Measurements from ENCODE around the gene GMPR.

The GMPR gene

GRCh38 chr6:16205377-16206144, 32.8 kb upstream of the GMPR start:
- ATAC-seq: peak; percentile 42
- TF ChIP-seq SNAI2 (CRISPR knock-in tag; IDR thresholded peaks at IDR 0.05) (no peak), CREB5 (CRISPR knock-in tag; IDR thresholded peaks at IDR 0.05; ENCODE audit: low read depth) (no peak), ZFP3 (CRISPR knock-in tag; IDR thresholded peaks at IDR 0.05) (no peak), ZNF565 (CRISPR knock-in tag; conservative IDR thresholded peaks at IDR 0.05; ENCODE audit: low read depth) (no peak), CSDC2 (CRISPR knock-in tag; IDR thresholded peaks at IDR 0.05) (no peak), RARB (CRISPR knock-in tag; IDR thresholded peaks at IDR 0.05) (no peak)

GRCh38 chr6:16206595-16207037, 31.8 kb upstream of the GMPR start:
- peak; percentile 87 for ATAC-seq
- TF ChIP-seq PPARA (CRISPR knock-in tag; IDR thresholded peaks at IDR 0.05; ENCODE audit: borderline replicate concordance) (no peak), CREB5 (CRISPR knock-in tag; IDR thresholded peaks at IDR 0.05; ENCODE audit: low read depth) (no peak), TSHZ2 (CRISPR knock-in tag; IDR thresholded peaks at IDR 0.05) (no peak), GLIS3 (CRISPR knock-in tag; IDR thresholded peaks at IDR 0.05) (no peak), ZNF8 (CRISPR knock-in tag; IDR thresholded peaks at IDR 0.05) (no peak), OSR1 (CRISPR knock-in tag; IDR thresholded peaks at IDR 0.05) (no peak), BACH2 (CRISPR knock-in tag; IDR thresholded peaks at IDR 0.05; ENCODE audit: borderline replicate concordance) (no peak), ZNF565 (CRISPR knock-in tag; conservative IDR thresholded peaks at IDR 0.05; ENCODE audit: low read depth) (no peak), TCF4 (CRISPR knock-in tag; IDR thresholded peaks at IDR 0.05; ENCODE audit: borderline replicate concordance) (no peak)
- TF ChIP-seq, protein P1, sequence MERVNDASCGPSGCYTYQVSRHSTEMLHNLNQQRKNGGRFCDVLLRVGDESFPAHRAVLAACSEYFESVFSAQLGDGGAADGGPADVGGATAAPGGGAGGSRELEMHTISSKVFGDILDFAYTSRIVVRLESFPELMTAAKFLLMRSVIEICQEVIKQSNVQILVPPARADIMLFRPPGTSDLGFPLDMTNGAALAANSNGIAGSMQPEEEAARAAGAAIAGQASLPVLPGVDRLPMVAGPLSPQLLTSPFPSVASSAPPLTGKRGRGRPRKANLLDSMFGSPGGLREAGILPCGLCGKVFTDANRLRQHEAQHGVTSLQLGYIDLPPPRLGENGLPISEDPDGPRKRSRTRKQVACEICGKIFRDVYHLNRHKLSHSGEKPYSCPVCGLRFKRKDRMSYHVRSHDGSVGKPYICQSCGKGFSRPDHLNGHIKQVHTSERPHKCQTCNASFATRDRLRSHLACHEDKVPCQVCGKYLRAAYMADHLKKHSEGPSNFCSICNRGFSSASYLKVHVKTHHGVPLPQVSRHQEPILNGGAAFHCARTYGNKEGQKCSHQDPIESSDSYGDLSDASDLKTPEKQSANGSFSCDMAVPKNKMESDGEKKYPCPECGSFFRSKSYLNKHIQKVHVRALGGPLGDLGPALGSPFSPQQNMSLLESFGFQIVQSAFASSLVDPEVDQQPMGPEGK (CRISPR knock-in tag; IDR thresholded peaks at IDR 0.05; ENCODE audit: borderline replicate concordance): no peak
- TF ChIP-seq, protein P2, sequence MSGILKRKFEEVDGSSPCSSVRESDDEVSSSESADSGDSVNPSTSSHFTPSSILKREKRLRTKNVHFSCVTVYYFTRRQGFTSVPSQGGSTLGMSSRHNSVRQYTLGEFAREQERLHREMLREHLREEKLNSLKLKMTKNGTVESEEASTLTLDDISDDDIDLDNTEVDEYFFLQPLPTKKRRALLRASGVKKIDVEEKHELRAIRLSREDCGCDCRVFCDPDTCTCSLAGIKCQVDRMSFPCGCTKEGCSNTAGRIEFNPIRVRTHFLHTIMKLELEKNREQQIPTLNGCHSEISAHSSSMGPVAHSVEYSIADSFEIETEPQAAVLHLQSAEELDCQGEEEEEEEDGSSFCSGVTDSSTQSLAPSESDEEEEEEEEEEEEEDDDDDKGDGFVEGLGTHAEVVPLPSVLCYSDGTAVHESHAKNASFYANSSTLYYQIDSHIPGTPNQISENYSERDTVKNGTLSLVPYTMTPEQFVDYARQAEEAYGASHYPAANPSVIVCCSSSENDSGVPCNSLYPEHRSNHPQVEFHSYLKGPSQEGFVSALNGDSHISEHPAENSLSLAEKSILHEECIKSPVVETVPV (CRISPR knock-in tag; IDR thresholded peaks at IDR 0.05): no peak

DNA sequence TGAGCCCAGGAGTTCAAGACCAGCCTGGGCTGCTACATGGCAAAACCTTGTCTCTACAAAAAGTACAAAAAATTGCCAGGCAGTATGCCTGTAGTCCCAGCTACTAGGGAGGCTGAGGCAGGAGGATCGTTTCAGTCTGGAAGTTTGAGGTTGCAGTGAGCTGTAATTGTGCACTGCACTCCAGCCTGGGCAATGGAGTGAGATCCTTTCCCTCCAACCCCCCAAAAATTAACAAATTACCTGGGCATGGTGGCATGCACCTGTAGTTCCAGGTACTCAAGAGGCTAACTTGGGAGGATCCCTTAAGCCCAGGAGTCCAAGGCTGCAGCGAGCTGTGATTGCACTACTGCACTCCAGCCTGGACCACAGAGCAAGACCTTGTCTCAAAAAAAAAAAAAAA, 29.4 kb upstream of the GMPR start:
- no peak for ATAC-seq
- TF ChIP-seq TSHZ2 (CRISPR knock-in tag; IDR thresholded peaks at IDR 0.05): no peak
- TF ChIP-seq CSDC2 (CRISPR knock-in tag; IDR thresholded peaks at IDR 0.05): no peak
- no peak for TF ChIP-seq TOX (CRISPR knock-in tag; IDR thresholded peaks at IDR 0.05; ENCODE audit: borderline replicate concordance)
- TF ChIP-seq ZNF70 (CRISPR knock-in tag; IDR thresholded peaks at IDR 0.05): no peak
- TF ChIP-seq TCF4 (CRISPR knock-in tag; IDR thresholded peaks at IDR 0.05; ENCODE audit: borderline replicate concordance): no peak
- TF ChIP-seq ZFP3 (CRISPR knock-in tag; IDR thresholded peaks at IDR 0.05): no peak
- TF ChIP-seq ISL1 (CRISPR knock-in tag; IDR thresholded peaks at IDR 0.05): no peak
- TF ChIP-seq, protein P1 (CRISPR knock-in tag; IDR thresholded peaks at IDR 0.05; ENCODE audit: borderline replicate concordance): no peak
- TF ChIP-seq PPARA (CRISPR knock-in tag; IDR thresholded peaks at IDR 0.05; ENCODE audit: borderline replicate concordance): no peak
- TF ChIP-seq SNAI2 (CRISPR knock-in tag; IDR thresholded peaks at IDR 0.05): no peak
- no peak for TF ChIP-seq ZC3H10 (CRISPR knock-in tag; IDR thresholded peaks at IDR 0.05)
- TF ChIP-seq ZNF8 (CRISPR knock-in tag; IDR thresholded peaks at IDR 0.05): no peak
- no peak for TF ChIP-seq BACH2 (CRISPR knock-in tag; IDR thresholded peaks at IDR 0.05; ENCODE audit: borderline replicate concordance)
- no peak for TF ChIP-seq ZFP30 (CRISPR knock-in tag; IDR thresholded peaks at IDR 0.05)
- no peak for TF ChIP-seq ZNF565 (CRISPR knock-in tag; conservative IDR thresholded peaks at IDR 0.05; ENCODE audit: low read depth)
